Measurements from ENCODE around the gene PDE4B.
A peak's percentile ranks its signal among the peaks of the same experiment; 100 is the strongest.

PDE4B gene

GRCh38 chr1:65792669-65793358 is at the start of gene PDE4B:
TSS of gene PDE4B (plus strand) at chr1:65792895.
- no peak for DNase-seq

- no peak for DNase-seq
Observed at GRCh38 chr1:65744731-65745130, 48.0 kb upstream of the PDE4B start.

- no peak for DNase-seq
Observed at GRCh38 chr1:65751961-65752360, 40.7 kb upstream of the PDE4B start.

GRCh38 chr1:65756616-65757015 is 36.1 kb upstream of the PDE4B start:
- DNase-seq = no peak

- no peak for DNase-seq
Observed at GRCh38 chr1:65757531-65757930, 35.2 kb upstream of the PDE4B start.

- DNase-seq = no peak
Observed at GRCh38 chr1:65758128-65758527, 34.6 kb upstream of the PDE4B start.

GRCh38 chr1:65759516-65759915 is 33.2 kb upstream of the PDE4B start:
- no peak for DNase-seq

GRCh38 chr1:65762081-65762862 is 30.4 kb upstream of the PDE4B start:
- DNase-seq = no peak

GRCh38 chr1:65764052-65764451 is 28.6 kb upstream of the PDE4B start:
- no peak for DNase-seq

GRCh38 chr1:65765631-65766030 is 27.1 kb upstream of the PDE4B start:
- no peak for DNase-seq

- DNase-seq = no peak
Observed at GRCh38 chr1:65769636-65770035, 23.1 kb upstream of the PDE4B start.

- DNase-seq = no peak
Observed at GRCh38 chr1:65772607-65773006, 20.1 kb upstream of the PDE4B start.

GRCh38 chr1:65773391-65774123 is 19.1 kb upstream of the PDE4B start:
- DNase-seq = no peak

GRCh38 chr1:65788762-65789161 is 3.9 kb upstream of the PDE4B start:
- DNase-seq = no peak

- no peak for DNase-seq
Observed at GRCh38 chr1:65791396-65791795, 1.3 kb upstream of the PDE4B start.

- no peak for DNase-seq
Observed at GRCh38 chr1:65791801-65792668, 660 bp upstream of the PDE4B start.

GRCh38 chr1:65793359-65793732 is 651 bp downstream of the PDE4B start:
- DNase-seq = no peak

GRCh38 chr1:65795311-65795710 is 2.6 kb downstream of the PDE4B start:
- DNase-seq = no peak

- no peak for DNase-seq
Observed at GRCh38 chr1:65799601-65800000, 6.9 kb downstream of the PDE4B start.

GRCh38 chr1:65804584-65804983 is 11.9 kb downstream of the PDE4B start:
- DNase-seq = no peak

GRCh38 chr1:65812065-65812464 is 19.4 kb downstream of the PDE4B start:
- DNase-seq = peak; percentile 33 to 40

- no peak for DNase-seq
Observed at GRCh38 chr1:65813956-65814355, 21.3 kb downstream of the PDE4B start.

- no peak for DNase-seq
Observed at GRCh38 chr1:65814752-65815151, 22.1 kb downstream of the PDE4B start.

All from stimulated activated CD4-positive, alpha-beta T cell treated with anti-CD3 and anti-CD28 coated beads, Interleukin-2, amount 100 ng/mL, for 48 hours (primary cell).